PC-3 (cell line): ENCODE measurements around the gene MACROD2. TPM values are rescaled to one million over a fixed set of nuclear protein-coding genes. Genes with fewer than 3 reads are reported as not detected.

Experiments used
- ATAC-seq: fragments of 200-7000 bp; cut with Tn5 transposase; 2 replicates; pipeline ENCODE4 v1.9.1; 2020; ENCODE audit warnings: mild to moderate bottlenecking, moderate library complexity
- BruUV-seq: library from RNA; stranded (reverse); fragments of 400-500 nt; replicated peaks from 2 replicates; lab custom pipeline; 2021; lab: Mats Ljungman, UMichigan
- CTCF ChIA-PET: fragments of 300-600 bp; sonication (Branson Sonifier 250); formaldehyde crosslinking; loops from one replicate; lab custom pipeline; 2022; ENCODE audit warnings: antibody characterized with exemption; lab: Charles Lee
- POLR2A ChIA-PET: fragments of 300-600 bp; sonication (Branson Sonifier 250); formaldehyde crosslinking; loops from one replicate; lab custom pipeline; 2022; ENCODE audit warnings: antibody characterized with exemption; ENCODE audit not compliant: unreplicated experiment; lab: Charles Lee
- DNase-seq: peaks from one replicate; pipeline ENCODE4 v3.0.0-alpha.2; 2015
- H2AFZ ChIP-seq: fragments of 300-600 bp; sonication (generic); 2 replicates; pipeline ENCODE4 v1.6.0; 2016; ENCODE audit warnings: antibody characterized with exemption, low read length
- H3F3A ChIP-seq: fragments of 300-600 bp; sonication (generic); one replicate; pipeline ENCODE4 v1.6.0; 2017; ENCODE audit warnings: antibody characterized with exemption, low read length, control low read depth, mild to moderate bottlenecking; ENCODE audit not compliant: unreplicated experiment
- H3K27ac ChIP-seq: fragments of 300-600 bp; sonication (generic); 2 replicates; pipeline ENCODE4 v1.5.1; 2016; ENCODE audit warnings: mild to moderate bottlenecking, low read length
- H3K27me3 ChIP-seq: fragments of 300-600 bp; sonication (generic); 2 replicates; pipeline ENCODE4 v1.6.1; 2016; ENCODE audit warnings: low read length, mixed read lengths
- H3K36me3 ChIP-seq: fragments of 300-600 bp; sonication (generic); 2 replicates; pipeline ENCODE4 v1.6.1; 2016; ENCODE audit warnings: low read depth, mixed run types, low read length, mixed read lengths
- H3K4me1 ChIP-seq: fragments of 300-600 bp; sonication (generic); 2 replicates; pipeline ENCODE4 v1.5.1; 2016; ENCODE audit warnings: low read length; ENCODE audit not compliant: insufficient read depth
- H3K4me2 ChIP-seq: fragments of 300-600 bp; sonication (generic); 2 replicates; pipeline ENCODE4 v1.6.0; 2016; ENCODE audit warnings: low read length
- H3K4me3 ChIP-seq: fragments of 300-600 bp; sonication (generic); 2 replicates; pipeline ENCODE4 v1.5.1; 2016; ENCODE audit warnings: mild to moderate bottlenecking, low read length, mixed read lengths
- H3K79me2 ChIP-seq: fragments of 300-600 bp; sonication (generic); 2 replicates; pipeline ENCODE4 v1.6.1; 2017; ENCODE audit warnings: low read length, mixed read lengths
- H3K9ac ChIP-seq: fragments of 300-600 bp; sonication (generic); 2 replicates; pipeline ENCODE4 v1.6.0; 2016; ENCODE audit warnings: mild to moderate bottlenecking, low read length
- H3K9me2 ChIP-seq: fragments of 300-600 bp; sonication (generic); replicated peaks from 2 replicates; pipeline ENCODE4 v1.6.1; 2016; ENCODE audit warnings: mixed run types, low read length, mixed read lengths
- H3K9me3 ChIP-seq: fragments of 300-600 bp; sonication (generic); 2 replicates; pipeline ENCODE4 v1.6.1; 2016; ENCODE audit warnings: low read length, mixed read lengths
- H4K20me1 ChIP-seq: fragments of 300-600 bp; sonication (generic); 2 replicates; pipeline ENCODE4 v1.6.1; 2016; ENCODE audit warnings: low read length, mixed read lengths
- CTCF ChIP-seq: fragments of 300-600 bp; sonication (generic); conservative IDR thresholded peaks from 2 replicates; pipeline ENCODE4 v1.5.1; 2017; ENCODE audit warnings: antibody characterized with exemption, low read depth, mild to moderate bottlenecking, low read length
- EZH2 ChIP-seq: fragments of 300-600 bp; sonication (generic); IDR thresholded peaks from one replicate; pipeline ENCODE4 v1.6.1; 2017; ENCODE audit warnings: antibody characterized with exemption, mild to moderate bottlenecking, low read length; ENCODE audit not compliant: unreplicated experiment
- EZH2phosphoT487 ChIP-seq: fragments of 300-600 bp; sonication (generic); IDR thresholded peaks from 2 replicates; pipeline ENCODE4 v1.6.1; 2018; ENCODE audit warnings: mild to moderate bottlenecking, antibody characterized with exemption, low read length, borderline replicate concordance
- intact Hi-C: fragments of 100-400 bp; cut with micrococcal nuclease; formaldehyde crosslinking; loops from 2 replicates; pipeline ENCODE4 v1.9.0; 2023
- total RNA-seq: library from RNA; depleted of rRNA; stranded (reverse); fragments of >200 nt; gene quantifications from 2 replicates; pipeline ENCODE4 v1.2.3, GENCODE V29; 2014

Gene MACROD2
- total RNA-seq, 1 experiment from 2014 or later: 3.1 TPM

- Histone ChIP-seq H3K4me3 (no peak overlapping the region), H3F3A (no peaks in the 10 kb centered on the region), H3K36me3 (no peaks in the 10 kb centered on the region), H3K9ac (no peak overlapping the region), H3K79me2 (no peaks in the 10 kb centered on the region), H3K9me2 (no peaks in the 10 kb centered on the region), H3K27me3 (no peaks in the 10 kb centered on the region), H3K9me3 (no peaks in the 10 kb centered on the region), H3K27ac (no peak overlapping the region), H3K4me2 (no peak overlapping the region), H4K20me1 (no peaks in the 10 kb centered on the region), H2AFZ (no peak overlapping the region), H3K4me1 (peaks cover 14% of the 10 kb centered on the region; the same call in 1 of the 2 replicates)
- DNase-seq: no peak
- CTCF ChIA-PET: no interaction called here
- no peak for TF ChIP-seq EZH2phosphoT487
- TF ChIP-seq CTCF: no peak
- TF ChIP-seq EZH2: no peak
- POLR2A ChIA-PET: no interaction called here
- BruUV-seq: no TSS peak
- intact Hi-C loops: no loop called here
- no peak for ATAC-seq
Measured at GRCh38 chr20:15188415-15188814, 1193.1 kb downstream of the MACROD2 start.

GRCh38 chr20:15191082-15191723, 1195.9 kb downstream of the MACROD2 start:
- no peak for ATAC-seq
- BruUV-seq: no TSS peak

GRCh38 chr20:15195378-15195777, 1200.1 kb downstream of the MACROD2 start:
- no peaks in the 10 kb centered on the region for H3K79me2 ChIP-seq
- no peak overlapping the region for H3K4me3 ChIP-seq
- H3K4me1 ChIP-seq: peaks cover 9% of the 10 kb centered on the region; the same call in 1 of the 2 replicates
- no TSS peak for BruUV-seq
- H3K4me2 ChIP-seq: no peak overlapping the region
- no peaks in the 10 kb centered on the region for H3K36me3 ChIP-seq
- H3K27ac ChIP-seq: no peak overlapping the region
- TF ChIP-seq CTCF (no peak), EZH2 (no peak), EZH2phosphoT487 (no peak)
- H3F3A ChIP-seq: no peaks in the 10 kb centered on the region
- intact Hi-C loops: no loop called here
- no peak overlapping the region for H2AFZ ChIP-seq
- H3K9me2 ChIP-seq: no peaks in the 10 kb centered on the region
- ChIA-PET POLR2A (no interaction called here), CTCF (no interaction called here)
- no peak for DNase-seq
- no peak overlapping the region for H3K9ac ChIP-seq
- no peaks in the 10 kb centered on the region for H3K9me3 ChIP-seq
- no peaks in the 10 kb centered on the region for H3K27me3 ChIP-seq
- ATAC-seq: no peak
- no peaks in the 10 kb centered on the region for H4K20me1 ChIP-seq

More at GRCh38 chr20:15191082-15191723, 1195.9 kb downstream of the MACROD2 start:
- POLR2A ChIA-PET: no interaction called here
- Histone ChIP-seq H4K20me1 (no peaks in the 10 kb centered on the region), H3K27ac (no peak overlapping the region), H3K79me2 (no peaks in the 10 kb centered on the region), H3F3A (no peaks in the 10 kb centered on the region), H3K9me3 (no peaks in the 10 kb centered on the region), H3K9ac (no peak overlapping the region), H3K4me3 (no peak overlapping the region), H2AFZ (no peak overlapping the region), H3K9me2 (no peaks in the 10 kb centered on the region), H3K36me3 (no peaks in the 10 kb centered on the region), H3K4me2 (no peak overlapping the region), H3K27me3 (no peaks in the 10 kb centered on the region), H3K4me1 (0 out of 2 replicates have a peak, but pooled peaks cover under 1% of the 10 kb centered on the region)
- CTCF ChIA-PET: no interaction called here
- intact Hi-C loops: no loop called here
- DNase-seq: no peak
- TF ChIP-seq EZH2 (no peak), EZH2phosphoT487 (no peak)
